T-helper 17 cell (primary cell): ENCODE results near the gene EIF4G1. TPM values are rescaled to one million over a fixed set of nuclear protein-coding genes. Genes with fewer than 3 reads are reported as not detected.
A peak's percentile ranks its signal among the peaks of the same experiment; 100 is the strongest.

Experiments
- ATAC-seq: fragments of 150-1000 bp; cut with Tn5 transposase; 2 replicates; pipeline ENCODE4 v1.10.0; 2021; ENCODE audit warnings: mild to moderate bottlenecking, moderate library complexity
- DNase-seq, 3 donors: peaks; one replicate each; pipeline versions ENCODE4 v3.0.0 to v3.0.0-alpha.2; 2020 to 2021
- H3K9me3 ChIP-seq: one replicate; pipeline ENCODE4 v1.7.0; 2013; ENCODE audit warnings: low read length, mild to moderate bottlenecking; ENCODE audit not compliant: control insufficient read depth, poor library complexity, severe bottlenecking
- H3K27ac Mint-ChIP-seq: one replicate; pipeline ENCODE4 v1.8.0; 2022; ENCODE audit warnings: mild to moderate bottlenecking, moderate library complexity, mixed read lengths
- H3K27me3 Mint-ChIP-seq: one replicate; pipeline ENCODE4 v1.8.0; 2022; ENCODE audit warnings: mixed read lengths
- H3K36me3 Mint-ChIP-seq: one replicate; pipeline ENCODE4 v1.8.0; 2022; ENCODE audit warnings: low read depth, mixed read lengths
- H3K4me1 Mint-ChIP-seq: one replicate; pipeline ENCODE4 v1.8.0; 2022; ENCODE audit warnings: mild to moderate bottlenecking, mixed read lengths
- H3K4me3 Mint-ChIP-seq: one replicate; pipeline ENCODE4 v1.8.0; 2022; ENCODE audit warnings: mild to moderate bottlenecking, moderate library complexity, mixed read lengths
- total RNA-seq, 4 donors: library from RNA in 2 of 4; stranded (reverse) in 2 of 4; gene quantifications; one replicate each; pipeline ENCODE4 v1.2.3 and lab custom pipeline; 2022 to 2026

The EIF4G1 gene
- total RNA-seq, 2 donors from 2014 or later: 226 to 236 TPM

GRCh38 chr3:184295771-184296170 lies 18.6 kb upstream of the EIF4G1 start:
- DNase-seq (no peak), ATAC-seq (no peak)
- Mint-ChIP-seq H3K4me3 (no peak overlapping the region), H3K27me3 (peaks cover 6% of the 10 kb centered on the region), H3K4me1 (peaks cover 9% of the 10 kb centered on the region), H3K27ac (no peak overlapping the region), H3K36me3 (no peaks in the 10 kb centered on the region)
- H3K9me3 ChIP-seq: no peaks in the 10 kb centered on the region

- Mint-ChIP-seq H3K27me3 (peaks cover 6% of the 10 kb centered on the region), H3K4me3 (no peak overlapping the region), H3K36me3 (no peaks in the 10 kb centered on the region), H3K4me1 (peaks cover 11% of the 10 kb centered on the region), H3K27ac (no peak overlapping the region)
- no peak for ATAC-seq
- DNase-seq: no peak
- H3K9me3 ChIP-seq: no peaks in the 10 kb centered on the region
Observed at GRCh38 chr3:184296616-184297015, 17.8 kb upstream of the EIF4G1 start.

- H3K36me3 Mint-ChIP-seq: no peaks in the 10 kb centered on the region
- H3K9me3 ChIP-seq: no peaks in the 10 kb centered on the region
- peak; percentile 95 to 98 (median 98) for DNase-seq
Observed at GRCh38 chr3:184298759-184299487, 15.5 kb upstream of the EIF4G1 start, which contains the start of gene PSMD2. Gene PSMD2, plus strand, starts transcription at chr3:184299241. Its CDS starts 26 bp downstream, at chr3:184299267.

GRCh38 chr3:184299488-184300377 lies 14.7 kb upstream of the EIF4G1 start:
- ATAC-seq: no peak
- no peaks in the 10 kb centered on the region for H3K27me3 Mint-ChIP-seq
- H3K9me3 ChIP-seq: no peaks in the 10 kb centered on the region
- DNase-seq: no peak
- H3K4me1 Mint-ChIP-seq: peaks cover 18% of the 10 kb centered on the region
- peaks cover 4% of the 10 kb centered on the region for H3K36me3 Mint-ChIP-seq
- H3K4me3 Mint-ChIP-seq: peak overlapping the region; percentile 92
- H3K27ac Mint-ChIP-seq: peak overlapping the region; percentile 91

More at GRCh38 chr3:184298759-184299487, 15.5 kb upstream of the EIF4G1 start, which contains the start of gene PSMD2:
- peak within 1 kb of the TSS; percentile 91 for H3K27ac Mint-ChIP-seq
- ATAC-seq: peak; percentile 96
- H3K27me3 Mint-ChIP-seq: no peaks in the 10 kb centered on the region
- H3K4me1 Mint-ChIP-seq: peaks cover 16% of the 10 kb centered on the region
- peak within 1 kb of the TSS; percentile 92 for H3K4me3 Mint-ChIP-seq

GRCh38 chr3:184300378-184300720 lies 14.1 kb upstream of the EIF4G1 start:
- no peaks in the 10 kb centered on the region for H3K9me3 ChIP-seq
- peaks cover 18% of the 10 kb centered on the region for H3K4me1 Mint-ChIP-seq
- H3K36me3 Mint-ChIP-seq: peaks cover 4% of the 10 kb centered on the region
- no peak for ATAC-seq
- no peaks in the 10 kb centered on the region for H3K27me3 Mint-ChIP-seq
- peak overlapping the region; percentile 92 for H3K4me3 Mint-ChIP-seq
- H3K27ac Mint-ChIP-seq: peak overlapping the region; percentile 91
- no peak for DNase-seq

GRCh38 chr3:184305577-184305976 lies 8.8 kb upstream of the EIF4G1 start:
- DNase-seq (no peak), ATAC-seq (peak; percentile 51)
- H3K36me3 Mint-ChIP-seq: peaks cover 17% of the 10 kb centered on the region
- H3K4me3 Mint-ChIP-seq: no peak overlapping the region
- peaks cover 19% of the 10 kb centered on the region for H3K4me1 Mint-ChIP-seq
- no peaks in the 10 kb centered on the region for H3K27me3 Mint-ChIP-seq
- H3K9me3 ChIP-seq: no peaks in the 10 kb centered on the region
- no peak overlapping the region for H3K27ac Mint-ChIP-seq

GRCh38 chr3:184306341-184306972 lies 7.9 kb upstream of the EIF4G1 start:
- Mint-ChIP-seq H3K27me3 (no peaks in the 10 kb centered on the region), H3K36me3 (peaks cover 17% of the 10 kb centered on the region)
- no peak for ATAC-seq

GRCh38 chr3:184307915-184308314 lies 6.5 kb upstream of the EIF4G1 start:
- ATAC-seq (no peak), DNase-seq (no peak)
- Mint-ChIP-seq H3K36me3 (peaks cover 17% of the 10 kb centered on the region), H3K27ac (no peak overlapping the region), H3K27me3 (no peaks in the 10 kb centered on the region), H3K4me3 (no peak overlapping the region), H3K4me1 (peaks cover 15% of the 10 kb centered on the region)
- H3K9me3 ChIP-seq: no peaks in the 10 kb centered on the region

More at GRCh38 chr3:184306341-184306972, 7.9 kb upstream of the EIF4G1 start:
- no peak for DNase-seq
- H3K4me1 Mint-ChIP-seq: peaks cover 18% of the 10 kb centered on the region
- H3K9me3 ChIP-seq: no peaks in the 10 kb centered on the region
- H3K27ac Mint-ChIP-seq: no peak overlapping the region
- no peak overlapping the region for H3K4me3 Mint-ChIP-seq

GRCh38 chr3:184308744-184309143 lies 5.7 kb upstream of the EIF4G1 start:
- Mint-ChIP-seq H3K27me3 (no peaks in the 10 kb centered on the region), H3K4me1 (peaks cover 15% of the 10 kb centered on the region), H3K36me3 (peaks cover 17% of the 10 kb centered on the region), H3K4me3 (no peak overlapping the region), H3K27ac (peak overlapping the region; percentile 41)
- H3K9me3 ChIP-seq: no peaks in the 10 kb centered on the region
- no peak for DNase-seq
- ATAC-seq: no peak

GRCh38 chr3:184311633-184312032 lies 2.8 kb upstream of the EIF4G1 start:
- Mint-ChIP-seq H3K4me3 (no peak overlapping the region), H3K27me3 (no peaks in the 10 kb centered on the region), H3K27ac (no peak overlapping the region), H3K36me3 (peaks cover 9% of the 10 kb centered on the region), H3K4me1 (peaks cover 17% of the 10 kb centered on the region)
- ATAC-seq (no peak), DNase-seq (no peak)
- H3K9me3 ChIP-seq: no peaks in the 10 kb centered on the region

- Mint-ChIP-seq H3K36me3 (peaks cover 2% of the 10 kb centered on the region), H3K27ac (peak overlapping the region; percentile 86), H3K27me3 (no peaks in the 10 kb centered on the region), H3K4me3 (peak overlapping the region; percentile 87), H3K4me1 (peaks cover 36% of the 10 kb centered on the region)
- peak; percentile 67 for ATAC-seq
- peak; percentile 53 to 71 (median 70) for DNase-seq
- H3K9me3 ChIP-seq: no peaks in the 10 kb centered on the region
Observed at GRCh38 chr3:184314700-184315542, 515 bp downstream of the EIF4G1 start.

- Mint-ChIP-seq H3K4me1 (peaks cover 36% of the 10 kb centered on the region), H3K4me3 (peak overlapping the region; percentile 87), H3K27ac (peak overlapping the region; percentile 85), H3K36me3 (peaks cover 2% of the 10 kb centered on the region), H3K27me3 (no peaks in the 10 kb centered on the region)
- DNase-seq (no peak), ATAC-seq (peak; percentile 4)
- H3K9me3 ChIP-seq: no peaks in the 10 kb centered on the region
Observed at GRCh38 chr3:184315543-184315867, 1.1 kb downstream of the EIF4G1 start.
